Chondrocyte (in vitro differentiated cells): ENCODE data around the gene JMJD8. TPM values are rescaled to one million over a fixed set of nuclear protein-coding genes. Genes with fewer than 3 reads are reported as not detected.

Experiments
- DNase-seq: peaks from one replicate; pipeline ENCODE4 v3.0.0; 2021; ENCODE audit warnings: mixed read lengths, low spot score
- H3K27ac Mint-ChIP-seq: one replicate; pipeline ENCODE4 v1.8.0; 2021; ENCODE audit warnings: mild to moderate bottlenecking, moderate library complexity, mixed read lengths; ENCODE audit not compliant: unreplicated experiment
- H3K27me3 Mint-ChIP-seq: 2 replicates; pipeline ENCODE4 v1.8.0; 2021; ENCODE audit warnings: low read depth, mixed read lengths
- H3K36me3 Mint-ChIP-seq: 2 replicates; pipeline ENCODE4 v1.8.0; 2021; ENCODE audit warnings: low read depth, mixed read lengths
- H3K4me1 Mint-ChIP-seq: 2 replicates; pipeline ENCODE4 v1.8.0; 2021; ENCODE audit warnings: low read depth, mild to moderate bottlenecking, mixed read lengths
- H3K4me3 Mint-ChIP-seq: one replicate; pipeline ENCODE4 v1.8.0; 2021; ENCODE audit warnings: mild to moderate bottlenecking, moderate library complexity, mixed read lengths; ENCODE audit not compliant: unreplicated experiment
- H3K9me3 Mint-ChIP-seq: 2 replicates; pipeline ENCODE4 v1.8.0; 2021; ENCODE audit warnings: low read depth, mixed read lengths
- total RNA-seq: library from RNA; stranded (reverse); gene quantifications from 3 replicates; pipeline ENCODE4 v1.2.1, GENCODE V29; 2021
- TF ChIP-seq, protein P1 (sequence below): fragments of 200-600 bp; sonication (generic); IDR thresholded peaks from 2 replicates; pipeline ENCODE4 v1.5.0; 2021; ENCODE audit warnings: antibody characterized with exemption, mild to moderate bottlenecking, moderate library complexity

Gene JMJD8
- total RNA-seq, 1 donor from 2014 or later: 39.2 TPM

DNA sequence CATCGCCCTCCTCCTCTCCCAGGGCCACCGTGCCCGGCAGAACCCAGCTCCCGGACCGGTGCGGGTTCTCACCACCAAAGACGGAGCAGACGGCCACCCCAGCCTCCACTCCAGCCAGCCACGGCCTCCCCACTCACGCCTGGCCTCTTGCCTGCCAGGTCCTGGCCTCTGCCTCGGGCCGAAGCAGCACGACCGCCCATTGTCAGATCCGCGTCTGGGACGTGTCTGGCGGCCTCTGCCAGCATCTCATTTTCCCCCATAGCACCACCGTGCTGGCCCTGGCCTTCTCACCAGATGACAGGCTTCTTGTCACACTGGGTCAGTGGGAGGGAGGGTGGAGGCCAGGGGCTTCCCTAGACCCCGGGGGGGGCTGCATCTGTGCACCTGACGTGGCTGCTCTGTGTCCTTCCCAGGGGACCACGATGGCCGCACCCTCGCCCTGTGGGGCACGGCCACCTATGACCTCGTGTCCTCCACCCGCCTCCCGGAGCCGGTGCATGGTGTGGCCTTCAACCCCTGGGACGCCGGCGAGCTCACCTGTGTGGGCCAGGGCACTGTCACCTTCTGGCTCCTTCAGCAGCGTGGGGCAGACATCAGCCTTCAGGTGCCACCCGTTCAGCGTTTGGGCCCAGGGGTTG lies 22.8 kb downstream of the JMJD8 start:
- Mint-ChIP-seq H3K27me3 (no peaks in the 10 kb centered on the region), H3K27ac (no peak overlapping the region), H3K36me3 (no peaks in the 10 kb centered on the region), H3K9me3 (no peaks in the 10 kb centered on the region), H3K4me1 (peaks cover 4% of the 10 kb centered on the region), H3K4me3 (no peak overlapping the region)
- no peak for DNase-seq
- TF ChIP-seq, protein P1, sequence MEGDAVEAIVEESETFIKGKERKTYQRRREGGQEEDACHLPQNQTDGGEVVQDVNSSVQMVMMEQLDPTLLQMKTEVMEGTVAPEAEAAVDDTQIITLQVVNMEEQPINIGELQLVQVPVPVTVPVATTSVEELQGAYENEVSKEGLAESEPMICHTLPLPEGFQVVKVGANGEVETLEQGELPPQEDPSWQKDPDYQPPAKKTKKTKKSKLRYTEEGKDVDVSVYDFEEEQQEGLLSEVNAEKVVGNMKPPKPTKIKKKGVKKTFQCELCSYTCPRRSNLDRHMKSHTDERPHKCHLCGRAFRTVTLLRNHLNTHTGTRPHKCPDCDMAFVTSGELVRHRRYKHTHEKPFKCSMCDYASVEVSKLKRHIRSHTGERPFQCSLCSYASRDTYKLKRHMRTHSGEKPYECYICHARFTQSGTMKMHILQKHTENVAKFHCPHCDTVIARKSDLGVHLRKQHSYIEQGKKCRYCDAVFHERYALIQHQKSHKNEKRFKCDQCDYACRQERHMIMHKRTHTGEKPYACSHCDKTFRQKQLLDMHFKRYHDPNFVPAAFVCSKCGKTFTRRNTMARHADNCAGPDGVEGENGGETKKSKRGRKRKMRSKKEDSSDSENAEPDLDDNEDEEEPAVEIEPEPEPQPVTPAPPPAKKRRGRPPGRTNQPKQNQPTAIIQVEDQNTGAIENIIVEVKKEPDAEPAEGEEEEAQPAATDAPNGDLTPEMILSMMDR: peak; percentile 6

DNA sequence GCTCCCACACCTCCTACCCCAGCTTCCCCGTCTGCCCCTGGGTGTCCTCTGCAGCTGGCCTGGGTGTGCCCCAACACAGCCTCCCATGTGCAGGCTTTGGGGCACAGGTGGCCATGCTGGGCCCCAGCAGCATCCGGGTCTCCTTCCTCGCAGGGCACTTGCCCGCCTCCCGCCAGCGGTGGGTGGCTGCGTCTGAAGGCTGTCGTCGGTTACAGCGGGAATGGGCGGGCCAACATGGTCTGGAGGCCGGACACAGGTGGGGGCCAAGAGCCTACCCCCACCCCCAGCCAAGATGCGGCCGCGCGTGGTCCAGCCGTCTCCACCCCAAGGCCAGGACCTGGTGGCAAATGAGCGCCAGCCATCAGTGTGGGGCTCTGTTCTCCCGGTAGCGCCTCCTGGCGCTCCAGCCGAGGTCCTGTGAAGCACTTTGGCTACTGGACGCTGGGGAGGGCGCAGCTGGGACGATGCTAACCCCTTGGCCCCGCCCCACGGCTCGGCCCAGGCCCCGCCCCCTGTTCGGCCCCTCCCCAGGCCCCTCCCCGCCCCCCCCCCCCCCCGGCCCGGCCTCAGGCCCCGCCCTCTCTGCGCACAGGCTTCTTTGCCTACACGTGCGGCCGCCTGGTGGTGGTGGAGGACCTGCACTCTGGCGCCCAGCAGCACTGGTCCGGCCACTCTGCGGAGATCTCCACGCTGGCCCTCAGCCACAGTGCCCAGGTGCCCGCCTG lies 23.5 kb downstream of the JMJD8 start:
- TF ChIP-seq, protein P1: peak; percentile 79
- Mint-ChIP-seq H3K4me1 (peaks cover 4% of the 10 kb centered on the region), H3K27ac (no peak overlapping the region), H3K9me3 (no peaks in the 10 kb centered on the region), H3K4me3 (no peak overlapping the region), H3K36me3 (no peaks in the 10 kb centered on the region), H3K27me3 (no peaks in the 10 kb centered on the region)
- DNase-seq: no peak

DNA sequence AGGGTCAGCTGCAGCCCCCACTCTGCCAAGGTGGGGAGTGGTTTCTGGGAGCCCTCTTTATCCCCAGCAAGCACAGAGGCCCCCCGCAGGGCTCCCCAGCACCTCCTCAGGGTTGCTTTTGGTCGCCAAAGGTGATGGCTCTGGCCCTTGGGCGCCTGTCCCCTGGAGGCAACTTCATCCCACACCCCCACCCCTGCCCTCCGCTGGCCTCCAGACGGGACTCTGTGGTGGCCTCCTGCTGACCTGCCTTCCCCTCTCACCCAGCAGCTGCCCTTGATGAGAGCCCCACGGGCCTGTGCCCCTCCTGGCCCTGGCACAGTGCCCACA lies 24.0 kb downstream of the JMJD8 start:
- H3K36me3 Mint-ChIP-seq: no peaks in the 10 kb centered on the region
- H3K27ac Mint-ChIP-seq: no peak overlapping the region
- DNase-seq: no peak
- TF ChIP-seq, protein P1: no peak
- peaks cover 4% of the 10 kb centered on the region for H3K4me1 Mint-ChIP-seq
- H3K9me3 Mint-ChIP-seq: no peaks in the 10 kb centered on the region
- H3K27me3 Mint-ChIP-seq: no peaks in the 10 kb centered on the region
- no peak overlapping the region for H3K4me3 Mint-ChIP-seq

DNA sequence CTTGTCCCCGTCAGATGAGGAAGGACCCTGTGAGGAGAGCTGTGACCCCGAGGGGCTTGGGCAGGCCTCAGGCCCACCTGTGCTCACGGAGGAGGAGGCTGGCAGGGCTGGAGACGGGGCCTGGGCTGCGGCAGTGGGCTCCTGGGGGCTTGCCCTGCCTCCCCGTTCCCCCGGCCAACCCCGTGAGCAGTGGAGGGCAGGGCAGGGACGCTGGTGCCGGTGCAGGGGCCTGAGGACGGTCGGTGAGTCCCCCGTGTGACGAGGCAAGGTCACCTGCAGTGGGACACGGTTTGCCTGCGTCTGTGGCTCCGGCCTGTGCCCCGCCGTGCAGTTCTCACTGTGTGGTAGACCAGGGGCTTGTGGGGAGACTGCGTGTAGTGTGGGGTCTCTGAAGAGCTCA lies 24.5 kb downstream of the JMJD8 start:
- no peak overlapping the region for H3K4me3 Mint-ChIP-seq
- no peaks in the 10 kb centered on the region for H3K36me3 Mint-ChIP-seq
- H3K27me3 Mint-ChIP-seq: no peaks in the 10 kb centered on the region
- no peaks in the 10 kb centered on the region for H3K9me3 Mint-ChIP-seq
- peaks cover 4% of the 10 kb centered on the region for H3K4me1 Mint-ChIP-seq
- no peak for DNase-seq
- TF ChIP-seq, protein P1: no peak
- no peak overlapping the region for H3K27ac Mint-ChIP-seq

DNA sequence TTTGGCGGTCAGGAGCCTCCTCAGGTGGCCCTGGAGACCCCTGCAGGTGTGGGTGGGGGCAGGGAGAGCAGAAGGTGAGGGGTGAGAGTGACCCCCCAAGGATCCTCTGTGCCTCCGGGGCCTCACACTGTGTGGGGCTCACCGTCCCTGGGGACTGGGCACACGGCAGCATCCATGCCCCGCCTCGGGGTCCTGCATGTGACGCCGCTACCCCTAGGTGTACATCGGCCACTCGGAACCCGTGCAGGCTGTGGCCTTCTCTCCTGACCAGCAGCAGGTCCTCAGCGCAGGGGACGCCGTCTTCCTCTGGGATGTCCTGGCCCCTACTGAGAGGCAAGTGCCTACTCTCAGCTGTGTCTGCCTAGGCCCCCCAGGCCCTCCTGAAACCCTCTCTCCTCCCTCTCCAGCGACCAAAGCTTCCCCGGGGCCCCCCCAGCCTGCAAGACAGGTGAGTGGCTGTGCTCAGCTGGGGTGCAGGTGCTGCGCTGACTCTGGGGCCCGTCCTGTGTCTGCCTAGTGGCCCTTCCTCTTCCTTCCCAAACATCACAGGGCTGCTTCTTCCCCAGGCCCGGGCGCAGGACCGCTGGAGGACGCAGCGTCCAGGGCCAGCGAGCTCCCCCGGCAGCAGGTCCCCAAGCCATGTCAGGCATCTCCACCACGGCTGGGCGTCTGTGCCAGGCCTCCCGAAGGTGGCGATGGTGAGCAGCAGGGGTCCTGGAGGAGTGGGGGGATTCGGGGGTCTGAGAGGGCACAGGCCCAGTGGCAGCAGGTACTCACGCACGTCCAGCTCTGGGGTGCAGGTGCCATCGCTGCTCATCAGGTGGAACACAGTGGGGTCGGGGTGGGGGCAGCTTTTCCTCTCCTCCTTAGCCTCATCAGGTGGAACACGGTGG lies 25.2 kb downstream of the JMJD8 start:
- TF ChIP-seq, protein P1: peak; percentile 34
- no peaks in the 10 kb centered on the region for H3K36me3 Mint-ChIP-seq
- no peak overlapping the region for H3K4me3 Mint-ChIP-seq
- peaks cover 4% of the 10 kb centered on the region for H3K4me1 Mint-ChIP-seq
- no peak for DNase-seq
- no peak overlapping the region for H3K27ac Mint-ChIP-seq
- H3K27me3 Mint-ChIP-seq: no peaks in the 10 kb centered on the region
- no peaks in the 10 kb centered on the region for H3K9me3 Mint-ChIP-seq
